Suppressor macrophage treated with lipopolysaccharide for 1 hour (primary cell): ENCODE measurements around the gene PHLPP2.

Experiments
- DNase-seq, 3 donors: peaks; one replicate each; pipeline ENCODE4 v3.0.0-alpha.2; 2020 to 2022

The PHLPP2 gene

GRCh38 chr16:71724320-71724751 lies at the start of gene PHLPP2:
TSS of gene PHLPP2 (minus strand) at chr16:71724701. CDS start at chr16:71714795, 9,906 bp downstream.
- no peak for DNase-seq

- no peak for DNase-seq
Observed at GRCh38 chr16:71771571-71771970, 47.1 kb upstream of the PHLPP2 start.

DNA sequence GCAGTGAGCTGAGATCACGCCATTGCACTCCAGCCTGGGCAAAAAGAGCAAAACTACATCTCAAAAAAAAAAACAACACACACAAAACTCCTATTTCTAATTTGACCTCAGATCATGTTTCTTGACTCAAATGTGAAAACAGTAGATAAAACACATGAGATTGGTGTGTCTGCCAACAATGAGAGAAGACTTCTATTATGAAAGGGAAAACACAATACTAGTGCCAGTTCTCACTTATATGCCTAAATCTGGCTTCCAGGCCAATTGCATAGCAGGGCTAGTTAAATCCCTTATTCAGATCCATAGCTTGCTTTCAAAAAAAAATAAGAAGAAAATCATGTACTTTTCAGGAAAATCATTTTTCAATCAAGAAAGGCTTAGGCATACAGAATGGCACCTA lies 44.7 kb upstream of the PHLPP2 start:
- no peak for DNase-seq

- no peak for DNase-seq
Observed at GRCh38 chr16:71767060-71767900, 42.8 kb upstream of the PHLPP2 start.

DNA sequence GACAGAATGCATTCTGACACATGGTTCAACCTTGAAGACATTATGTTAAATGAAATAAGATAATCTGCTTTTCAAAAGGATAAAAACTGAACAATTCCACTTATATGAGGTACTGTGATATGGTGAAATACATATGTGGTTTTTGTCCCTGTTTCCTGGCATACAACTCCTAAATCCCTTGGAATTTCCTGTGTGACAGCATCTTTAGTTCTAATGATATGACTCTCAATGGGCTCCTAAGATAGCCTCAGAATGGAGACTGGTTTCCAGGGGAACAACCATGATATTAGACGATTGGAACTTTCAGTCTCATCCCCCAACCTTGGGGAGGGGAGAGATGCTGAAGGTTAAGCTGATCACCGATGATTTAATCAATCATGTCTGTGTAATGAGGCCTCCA lies 37.7 kb upstream of the PHLPP2 start:
- DNase-seq: no peak

- no peak for DNase-seq
Observed at GRCh38 chr16:71761097-71761496, 36.6 kb upstream of the PHLPP2 start.

- no peak for DNase-seq
Observed at GRCh38 chr16:71758293-71758760, 33.8 kb upstream of the PHLPP2 start.

GRCh38 chr16:71754652-71755051 lies 30.2 kb upstream of the PHLPP2 start:
- DNase-seq: no peak

DNA sequence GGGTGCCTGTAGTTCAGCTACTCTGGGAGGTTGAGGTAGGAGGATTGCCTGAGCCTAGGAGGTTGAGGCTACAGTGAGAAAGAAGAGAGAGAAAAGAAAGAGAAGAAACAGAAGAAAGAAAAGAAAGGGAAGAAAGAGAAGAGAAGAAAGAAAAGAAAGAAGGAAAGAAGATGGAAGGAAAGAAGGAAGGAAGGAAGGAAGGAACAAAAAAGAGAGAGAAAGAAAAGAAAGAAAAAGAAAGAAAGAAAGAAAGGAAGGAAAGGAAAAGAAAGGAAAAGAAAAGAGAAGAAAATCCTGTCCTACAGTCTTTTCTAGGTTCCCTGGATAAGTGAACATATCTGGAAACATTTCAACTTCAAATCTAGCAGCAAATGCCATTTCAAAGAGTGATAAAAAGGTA lies 29.6 kb upstream of the PHLPP2 start:
- DNase-seq: no peak

DNA sequence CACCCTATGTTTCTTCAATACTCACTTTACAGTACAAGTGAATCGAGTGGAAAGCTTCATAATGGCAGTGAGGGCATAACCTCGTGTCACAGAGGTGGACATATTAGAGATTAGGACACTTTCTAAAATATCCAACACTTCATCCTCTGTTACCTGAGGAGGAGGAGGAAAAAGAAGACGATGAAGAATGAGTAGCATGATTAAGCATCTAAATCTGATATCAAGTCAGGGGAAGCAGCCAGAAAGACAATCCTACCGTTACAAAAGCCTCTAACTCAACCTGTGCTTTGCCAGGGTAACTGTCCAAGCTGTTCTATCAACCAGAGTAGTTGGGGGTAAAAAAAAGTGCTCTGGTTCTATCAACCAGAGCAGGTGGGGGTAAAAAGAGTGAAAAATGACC lies 23.7 kb upstream of the PHLPP2 start:
- no peak for DNase-seq

DNA sequence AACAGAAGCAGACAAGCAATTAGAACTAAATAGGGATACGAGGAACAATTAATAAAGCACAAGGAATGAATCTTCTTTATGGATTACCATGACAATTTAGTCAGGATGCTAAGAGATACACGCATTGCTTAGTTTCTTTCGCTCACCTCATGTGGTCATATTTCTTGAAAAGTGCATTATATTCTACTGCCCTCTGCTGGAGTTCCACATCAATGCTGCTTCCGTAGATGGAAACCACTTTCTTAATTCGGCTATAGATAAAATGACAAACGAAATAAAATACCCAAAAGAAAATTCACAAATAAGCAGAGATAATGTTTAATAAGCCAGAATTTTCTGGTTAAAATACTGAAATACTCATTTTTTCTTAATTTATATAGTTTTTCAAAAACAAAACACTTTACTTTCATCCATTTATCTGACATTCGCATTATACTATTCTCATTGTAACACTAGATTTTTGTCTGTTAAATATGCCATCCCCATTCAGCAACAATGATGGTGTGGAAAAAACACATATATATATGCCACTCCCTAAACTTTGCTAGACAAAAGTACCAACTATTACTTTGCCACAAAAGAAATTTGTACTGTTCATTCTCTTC lies 22.0 kb upstream of the PHLPP2 start:
- peak; percentile 52 to 72 (median 63) for DNase-seq

- no peak for DNase-seq
Observed at GRCh38 chr16:71738855-71739254, 14.4 kb upstream of the PHLPP2 start.

DNA sequence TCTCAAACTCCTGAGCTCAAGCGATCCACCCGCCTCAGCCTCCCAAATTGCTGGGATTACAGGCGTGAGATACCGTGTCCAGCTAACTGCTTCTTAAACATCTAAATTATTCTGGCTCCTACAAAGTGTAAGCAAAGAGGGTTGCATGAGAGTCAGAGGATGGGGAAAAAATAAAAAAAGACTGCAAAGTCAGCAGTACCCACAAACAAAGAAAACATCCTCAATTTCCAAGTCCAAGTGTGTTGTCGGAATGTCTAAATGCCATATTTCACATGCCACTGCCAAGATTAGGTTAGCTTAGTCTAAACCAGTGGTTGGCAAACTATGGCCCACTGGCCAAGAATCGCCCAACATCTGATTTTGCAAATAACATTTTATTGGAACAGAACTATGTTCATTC lies 13.0 kb upstream of the PHLPP2 start:
- DNase-seq: no peak

DNA sequence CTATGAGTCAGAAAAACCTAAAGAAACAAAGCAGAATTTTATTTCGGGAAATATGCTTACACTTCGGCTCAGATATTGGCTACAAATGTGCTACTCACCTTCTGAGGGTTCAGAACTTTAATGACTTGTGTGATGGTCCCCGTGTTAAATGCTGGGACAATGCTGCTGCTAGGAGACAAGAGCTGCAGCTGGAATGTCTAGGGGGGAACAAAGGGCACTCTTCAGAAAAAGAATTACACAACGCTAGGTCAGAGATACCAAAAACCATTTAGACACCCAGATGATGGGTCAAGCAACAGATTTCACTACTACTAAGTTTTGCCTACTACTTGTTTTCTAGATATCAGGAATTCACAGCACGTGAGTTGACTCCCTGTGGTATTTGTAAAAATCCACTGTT lies 10.0 kb upstream of the PHLPP2 start:
- no peak for DNase-seq

DNA sequence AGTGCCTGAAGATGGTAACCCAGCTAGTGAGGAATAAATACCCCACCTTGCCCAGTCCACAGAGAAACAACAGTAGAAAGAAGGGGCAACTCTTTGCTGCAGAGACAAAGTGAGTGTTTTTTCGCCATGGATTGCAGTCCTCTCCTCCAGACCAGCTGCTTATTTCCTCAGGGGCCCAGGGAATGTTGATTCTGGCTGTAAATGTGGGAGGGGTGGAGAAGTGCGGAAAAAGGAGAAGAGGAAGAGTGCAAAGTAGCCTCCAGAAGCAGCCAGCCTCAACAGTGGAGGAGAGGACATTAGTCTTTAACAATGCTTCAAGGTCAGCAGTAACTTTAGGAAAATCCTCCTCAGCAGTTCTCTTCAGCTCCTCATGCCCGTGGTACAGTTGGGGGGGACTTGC lies 8.1 kb upstream of the PHLPP2 start:
- no peak for DNase-seq

DNA sequence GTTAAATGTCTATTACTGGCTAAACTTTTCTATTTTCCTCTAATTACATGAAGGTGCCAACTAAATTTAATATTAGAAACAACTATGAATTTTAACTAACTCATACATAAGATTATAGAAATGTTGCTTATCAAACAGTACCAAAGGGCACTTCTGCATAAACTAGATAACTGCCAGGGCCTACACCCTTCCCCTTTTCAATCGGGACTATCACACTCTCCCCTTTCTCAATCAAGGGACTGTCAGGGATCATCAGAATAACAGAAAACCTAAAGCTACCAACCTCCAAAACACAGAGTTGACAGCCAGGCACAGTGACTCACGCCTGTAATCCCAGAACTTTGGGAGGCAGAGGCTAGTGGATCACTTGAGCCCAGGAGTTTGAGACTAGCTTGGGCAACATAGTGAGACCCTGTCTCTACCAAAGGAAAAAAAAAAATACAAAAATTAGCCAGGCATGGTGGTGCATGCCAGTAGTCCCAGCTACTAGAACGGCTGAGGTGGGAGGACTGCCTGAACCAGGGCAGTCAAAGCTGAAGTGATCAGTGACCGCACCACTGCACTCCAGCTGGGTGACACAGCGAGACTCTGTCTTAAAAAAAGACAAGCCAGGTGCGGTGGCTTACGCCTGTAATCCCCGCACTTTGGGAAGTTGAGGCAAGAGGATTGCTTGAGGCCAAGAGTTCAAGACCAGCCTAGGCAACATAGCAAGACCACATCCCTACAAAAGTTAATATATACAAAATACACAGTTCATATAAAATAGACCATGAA lies 3.2 kb upstream of the PHLPP2 start:
- peak; percentile 15 to 40 (median 22) for DNase-seq

DNA sequence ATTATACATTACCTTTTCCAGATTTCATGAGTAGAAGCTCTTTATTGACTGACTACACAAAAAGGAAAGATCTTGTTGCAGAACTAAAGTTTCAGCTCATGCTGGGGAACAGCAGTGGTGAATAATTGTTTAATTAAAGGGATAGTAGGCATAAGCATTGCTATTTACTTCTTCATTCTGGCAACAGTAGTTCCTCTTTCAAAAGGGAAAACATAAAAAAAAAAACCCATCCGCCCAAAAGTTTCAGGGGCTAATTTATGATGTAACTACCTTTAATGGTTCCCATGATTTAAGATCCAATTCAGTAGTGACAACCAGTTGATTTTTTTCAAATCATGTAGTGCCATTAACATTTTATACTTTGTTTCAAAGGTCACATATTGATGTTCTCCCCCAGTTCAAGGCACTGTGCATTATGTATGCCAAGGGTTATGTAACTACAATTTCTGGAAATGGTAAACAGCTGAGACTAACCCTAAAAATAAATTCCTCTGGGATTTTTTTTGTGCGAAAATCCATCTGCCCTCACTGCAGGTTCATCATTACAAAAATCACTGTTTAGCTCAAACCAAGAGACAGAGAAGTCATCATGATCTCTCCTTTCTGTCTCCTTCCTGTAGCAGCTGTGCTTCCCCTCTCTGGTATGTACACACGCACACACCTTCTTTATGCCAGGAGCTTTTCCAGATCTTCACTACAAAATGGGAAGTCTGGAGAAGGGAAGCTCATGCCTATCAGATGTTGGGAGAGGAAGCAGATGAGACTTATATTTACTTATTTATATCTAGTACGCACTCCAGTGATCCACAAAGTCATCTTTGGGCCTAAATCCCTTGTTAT lies 2.2 kb upstream of the PHLPP2 start:
- peak; percentile 59 to 90 (median 79) for DNase-seq

DNA sequence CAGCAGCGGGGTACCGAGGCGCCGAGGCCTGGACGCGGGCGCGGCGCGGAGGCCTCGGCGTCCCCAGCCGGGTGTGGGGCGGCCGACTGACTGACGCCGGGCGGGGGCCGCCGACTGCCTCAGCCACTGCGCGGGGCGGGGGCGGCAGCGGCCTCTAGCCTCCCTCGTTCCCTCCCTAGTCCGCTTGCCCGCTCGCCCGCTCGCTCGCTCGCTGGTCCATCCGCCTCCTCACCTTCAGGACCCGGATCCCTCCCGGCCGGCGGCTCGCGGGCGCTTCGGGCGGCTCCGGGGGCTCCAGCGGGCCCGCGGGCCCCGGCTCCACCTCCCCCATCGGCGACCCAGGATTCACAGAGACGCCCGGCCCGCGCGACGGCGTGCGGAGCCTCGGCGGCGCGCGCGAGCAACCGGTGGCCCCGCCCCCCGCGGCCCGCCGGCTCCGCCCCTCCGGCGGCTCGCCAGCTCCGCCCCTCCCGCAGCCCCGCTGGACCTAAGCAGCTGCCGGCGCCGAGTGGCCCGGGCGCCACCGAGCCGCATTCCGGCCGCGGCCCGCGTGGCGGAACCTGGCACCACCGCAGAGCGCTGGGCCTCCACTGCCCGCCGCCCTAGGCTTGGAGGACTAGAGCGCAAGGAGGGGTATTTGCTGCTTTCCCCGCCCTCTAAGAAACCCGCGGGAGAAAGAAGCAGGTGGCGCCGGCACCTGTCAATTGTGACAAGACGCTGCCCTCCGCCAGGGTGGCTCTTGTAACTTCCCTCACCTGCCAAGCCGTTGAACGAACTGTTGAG lies 773 bp downstream of the PHLPP2 start:
- DNase-seq: peak; percentile 82 to 95 (median 91)

DNA sequence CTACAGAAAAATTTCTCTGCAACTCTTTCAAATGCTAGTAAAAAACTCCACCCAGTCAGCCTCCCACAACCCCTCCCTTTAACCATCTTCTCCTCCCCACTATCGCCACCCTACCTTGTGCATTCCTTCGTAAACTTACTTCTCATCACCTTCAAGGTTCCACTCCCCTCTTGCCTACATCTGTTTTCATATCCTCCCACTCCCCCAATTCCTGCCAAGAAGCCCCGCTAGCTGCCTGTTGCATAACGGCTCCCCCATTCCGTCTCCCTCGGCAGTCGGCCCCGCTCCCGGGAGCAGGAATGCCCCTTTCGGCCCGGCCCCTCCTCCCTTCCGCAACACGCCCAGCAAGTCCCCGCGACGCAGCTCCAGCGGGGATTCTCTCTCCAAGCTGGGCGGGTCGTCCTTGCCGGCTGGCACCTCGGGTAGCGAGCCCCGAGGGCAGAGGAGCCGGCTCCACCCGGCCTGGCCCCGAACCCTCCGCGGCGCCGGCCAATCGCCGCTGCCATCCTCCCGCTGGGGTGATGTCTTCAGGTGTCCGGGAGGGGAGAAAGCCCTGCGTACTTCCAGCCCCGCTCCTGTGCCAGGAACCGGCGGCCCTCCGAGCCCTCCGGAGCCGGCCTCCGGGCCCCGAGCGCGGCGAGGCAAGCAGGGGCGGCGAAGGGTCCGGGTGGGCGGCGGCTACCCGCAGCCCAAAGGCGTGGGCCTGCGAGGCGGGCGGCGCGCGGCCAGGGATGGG lies 1.5 kb downstream of the PHLPP2 start:
- DNase-seq: peak; percentile 65 to 86 (median 66)

DNA sequence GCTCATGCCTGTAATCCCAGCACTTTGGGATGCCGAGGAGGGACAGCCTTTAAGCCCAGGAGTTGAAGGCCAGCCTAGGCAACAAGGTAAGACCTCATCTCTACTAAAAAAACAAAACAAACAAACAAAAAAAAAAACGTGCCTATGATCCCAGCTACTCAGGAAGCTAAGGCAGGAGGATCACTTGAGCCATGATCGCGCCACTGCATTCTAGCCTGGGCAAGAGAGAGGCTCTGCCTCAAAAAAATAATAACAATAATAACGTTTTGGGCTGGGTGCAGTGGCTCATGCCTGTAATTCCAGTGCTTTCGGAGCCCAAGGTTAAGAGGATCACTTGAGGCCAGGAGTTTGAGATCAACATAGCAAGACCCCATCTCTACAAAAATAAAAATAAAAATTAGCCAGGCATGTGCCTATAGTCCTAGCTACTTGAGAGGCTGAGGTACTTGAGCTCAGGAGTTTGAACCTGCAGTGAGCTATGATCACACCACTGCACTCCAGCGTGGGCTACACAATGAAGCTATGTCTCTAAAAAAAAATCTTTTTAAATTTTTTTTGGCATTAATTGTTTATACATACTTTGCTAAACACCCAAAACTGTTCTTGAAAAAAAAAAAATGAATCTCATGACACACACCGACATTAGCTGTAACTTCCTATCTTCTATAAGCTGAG lies 3.3 kb downstream of the PHLPP2 start:
- DNase-seq: no peak
